ENCODE results near the gene BRMS1. TPM values are rescaled to one million over a fixed set of nuclear protein-coding genes. Genes with fewer than 3 reads are reported as not detected.

BRMS1 gene
- total RNA-seq, 1 experiment from 2014 or later: 58.1 TPM

DNA sequence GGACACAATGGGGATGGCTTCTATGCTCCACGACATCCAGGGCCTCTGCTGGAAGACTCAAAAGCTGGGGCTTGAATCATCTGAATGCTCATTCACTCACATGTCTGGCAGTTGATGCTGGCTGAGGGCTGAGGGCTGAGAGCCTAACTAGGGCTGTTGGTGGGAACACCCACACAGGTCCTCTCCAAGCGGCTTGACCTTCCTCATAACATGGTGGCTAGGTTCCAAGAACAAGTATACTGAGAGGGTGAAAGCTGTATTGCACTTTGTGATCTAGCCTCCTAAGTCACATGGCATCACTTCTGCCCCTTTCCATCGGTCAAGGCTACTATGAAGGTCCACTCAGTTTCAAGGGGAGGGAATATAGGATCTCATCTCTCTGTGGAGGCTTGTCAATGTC is 45.7 kb downstream of the BRMS1 start:
- TF ChIP-seq CTCF (IDR thresholded peaks at IDR 0.05; ENCODE audit: insufficient read depth in 1 of 2, low read depth in 1 of 2, low read length in 1 of 2, severe bottlenecking in 1 of 2, unreplicated experiment in 1 of 2): no peak
- BruUV-seq (replicated peaks): no TSS peak

GRCh38 chr11:66297610-66298009 is 47.3 kb downstream of the BRMS1 start:
- no peak for DNase-seq
- Mint-ChIP-seq H3K27me3 (ENCODE audit: insufficient read depth, unreplicated experiment) (peaks cover 3% of the 10 kb centered on the region), H3K4me1 (ENCODE audit: low read depth, unreplicated experiment) (peaks cover 5% of the 10 kb centered on the region), H3K4me3 (ENCODE audit: unreplicated experiment) (no peak overlapping the region), H3K36me3 (ENCODE audit: insufficient read depth, unreplicated experiment) (peaks cover 6% of the 10 kb centered on the region), H3K9me3 (ENCODE audit: unreplicated experiment) (no peaks in the 10 kb centered on the region), H3K27ac (ENCODE audit: unreplicated experiment) (no peak overlapping the region)
- Histone ChIP-seq H3K4me1 (no peaks in the 10 kb centered on the region), H3K27me3 (replicated peaks; ENCODE audit: control insufficient read depth, insufficient read depth, low read length) (no peaks in the 10 kb centered on the region; the same call in 1 of the 2 replicates), H3K36me3 (ENCODE audit: control insufficient read depth, insufficient read depth, low read length) (no peaks in the 10 kb centered on the region), H3K9me3 (no peaks in the 10 kb centered on the region), H3K4me3 (ENCODE audit: low read depth, low read length) (no peak overlapping the region)
- intact Hi-C loops (cut with micrococcal nuclease; ENCODE audit: unreplicated experiment): no loop called here
- ChIA-PET CTCF (interaction anchor here (1.9 kb wide), 1 partner anchor 15 kb away, joined by 5 read pairs; no protein-coding TSS in a partner anchor), POLR2A (interaction anchor here (0.7 kb wide), 1 partner anchor 8 kb away, joined by 3 read pairs; the partner anchor contains the start of gene YIF1A)
- no TSS peak for BruUV-seq (replicated peaks)
- TF ChIP-seq CTCF (IDR thresholded peaks at IDR 0.05; ENCODE audit: insufficient read depth in 1 of 2, low read depth in 1 of 2, low read length in 1 of 2, severe bottlenecking in 1 of 2, unreplicated experiment in 1 of 2): no peak

More for the DNA sequence above, 45.7 kb downstream of the BRMS1 start:
- POLR2A ChIA-PET: no interaction called here
- intact Hi-C loops (cut with micrococcal nuclease; ENCODE audit: unreplicated experiment): no loop called here
- CTCF ChIA-PET: no interaction called here
- no peaks in the 10 kb centered on the region for H3K27me3 Mint-ChIP-seq (ENCODE audit: insufficient read depth, unreplicated experiment)
- H3K4me1 ChIP-seq: no peaks in the 10 kb centered on the region
- DNase-seq: no peak
- H3K36me3 ChIP-seq (ENCODE audit: control insufficient read depth, insufficient read depth, low read length): no peaks in the 10 kb centered on the region
- H3K4me3 Mint-ChIP-seq (ENCODE audit: unreplicated experiment): no peak overlapping the region
- H3K36me3 Mint-ChIP-seq (ENCODE audit: insufficient read depth, unreplicated experiment): peaks cover 5% of the 10 kb centered on the region
- no peak overlapping the region for H3K4me3 ChIP-seq (ENCODE audit: low read depth, low read length)
- no peaks in the 10 kb centered on the region for H3K9me3 Mint-ChIP-seq (ENCODE audit: unreplicated experiment)
- no peaks in the 10 kb centered on the region for H3K4me1 Mint-ChIP-seq (ENCODE audit: low read depth, unreplicated experiment)
- H3K27me3 ChIP-seq (replicated peaks; ENCODE audit: control insufficient read depth, insufficient read depth, low read length): no peaks in the 10 kb centered on the region
- H3K9me3 ChIP-seq: no peaks in the 10 kb centered on the region
- H3K27ac Mint-ChIP-seq (ENCODE audit: unreplicated experiment): no peak overlapping the region

DNA sequence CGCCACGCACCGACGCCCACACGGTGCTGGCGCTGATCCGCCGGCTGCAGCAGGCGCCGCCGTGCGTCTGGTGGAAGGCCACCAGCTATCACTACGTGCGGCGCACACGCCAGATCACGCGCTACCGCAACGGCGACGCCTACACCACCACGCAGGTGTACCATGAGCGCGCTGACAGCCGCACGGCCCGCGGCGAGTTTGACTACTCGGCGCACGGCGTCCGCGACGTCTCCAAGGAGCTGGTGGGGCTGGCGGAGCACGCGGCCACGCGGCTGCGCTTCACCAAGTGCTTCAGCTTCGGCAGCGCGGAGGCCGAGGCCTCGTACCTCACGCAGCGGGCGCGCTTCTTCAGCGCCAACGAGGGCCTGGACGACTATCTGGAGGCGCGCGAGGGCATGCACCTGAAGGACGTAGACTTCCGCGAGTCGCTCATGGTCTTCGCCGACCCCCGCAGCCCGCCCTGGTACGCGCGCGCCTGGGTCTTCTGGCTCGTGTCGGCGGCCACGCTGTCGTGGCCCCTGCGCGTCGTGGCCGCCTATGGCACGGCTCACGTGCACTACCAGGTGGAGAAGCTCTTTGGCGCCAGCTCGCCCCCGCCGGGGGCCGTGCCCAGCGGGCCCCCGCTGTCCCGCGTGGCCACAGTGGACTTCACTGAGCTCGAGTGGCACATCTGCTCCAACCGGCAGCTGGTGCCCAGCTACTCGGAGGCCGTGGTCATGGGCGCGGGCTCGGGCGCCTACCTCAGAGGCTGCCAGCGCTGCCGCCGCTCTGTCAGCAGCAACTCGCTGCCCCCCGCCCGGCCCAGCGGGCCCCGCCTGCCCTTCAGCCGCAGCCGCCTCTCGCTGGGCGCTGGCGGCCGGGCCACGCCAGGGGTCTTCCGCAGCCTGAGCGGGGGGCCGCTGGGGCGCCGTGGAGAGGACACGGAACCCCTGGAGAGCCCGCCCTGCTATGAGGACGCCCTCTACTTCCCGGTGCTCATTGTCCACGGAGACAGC is 50.0 kb downstream of the BRMS1 start:
- ChIA-PET CTCF (no interaction called here), POLR2A (no interaction called here)
- no TSS peak for BruUV-seq (replicated peaks)
- Mint-ChIP-seq H3K4me1 (ENCODE audit: low read depth, unreplicated experiment) (peaks cover 21% of the 10 kb centered on the region), H3K27me3 (ENCODE audit: insufficient read depth, unreplicated experiment) (peaks cover 6% of the 10 kb centered on the region), H3K9me3 (ENCODE audit: unreplicated experiment) (no peaks in the 10 kb centered on the region), H3K4me3 (ENCODE audit: unreplicated experiment) (no peak overlapping the region), H3K36me3 (ENCODE audit: insufficient read depth, unreplicated experiment) (peaks cover 9% of the 10 kb centered on the region), H3K27ac (ENCODE audit: unreplicated experiment) (no peak overlapping the region)
- intact Hi-C loops (cut with micrococcal nuclease; ENCODE audit: unreplicated experiment): no loop called here
- H3K4me3 ChIP-seq (ENCODE audit: low read depth, low read length): no peak overlapping the region
- TF ChIP-seq CTCF (IDR thresholded peaks at IDR 0.05; ENCODE audit: insufficient read depth in 1 of 2, low read depth in 1 of 2, low read length in 1 of 2, severe bottlenecking in 1 of 2, unreplicated experiment in 1 of 2): no peak
- no peaks in the 10 kb centered on the region for H3K9me3 ChIP-seq
- no peaks in the 10 kb centered on the region; the same call in 1 of the 2 replicates for H3K27me3 ChIP-seq (replicated peaks; ENCODE audit: control insufficient read depth, insufficient read depth, low read length)
- peaks cover 12% of the 10 kb centered on the region for H3K4me1 ChIP-seq
- DNase-seq: no peak
- H3K36me3 ChIP-seq (ENCODE audit: control insufficient read depth, insufficient read depth, low read length): no peaks in the 10 kb centered on the region

All from Caco-2 (cell line).